DOHH2 (cell line): ENCODE measurements around the gene SLC25A13.

Source experiments
- CTCF ChIP-seq: fragments of 200-600 bp; sonication (generic); IDR thresholded peaks from one replicate; pipeline ENCODE4 v1.5.1; 2014; ENCODE audit warnings: antibody characterized with exemption, mild to moderate bottlenecking, low read depth, low read length; ENCODE audit not compliant: poor library complexity, severe bottlenecking
- EZH2phosphoT487 ChIP-seq: fragments of 200-600 bp; sonication (generic); IDR thresholded peaks from 2 replicates; pipeline ENCODE4 v1.6.1; 2017; ENCODE audit warnings: borderline replicate concordance, mild to moderate bottlenecking, antibody characterized with exemption, low read length, moderate library complexity, mixed read lengths

- no peak for TF ChIP-seq CTCF
- no peak for TF ChIP-seq EZH2phosphoT487
Observed at GRCh38 chr7:96314402-96315124, 7.3 kb downstream of the SLC25A13 start.
